ENCODE results near the gene MAGOH.
A peak's percentile ranks its signal among the peaks of the same experiment; 100 is the strongest.

Gene MAGOH

DNA sequence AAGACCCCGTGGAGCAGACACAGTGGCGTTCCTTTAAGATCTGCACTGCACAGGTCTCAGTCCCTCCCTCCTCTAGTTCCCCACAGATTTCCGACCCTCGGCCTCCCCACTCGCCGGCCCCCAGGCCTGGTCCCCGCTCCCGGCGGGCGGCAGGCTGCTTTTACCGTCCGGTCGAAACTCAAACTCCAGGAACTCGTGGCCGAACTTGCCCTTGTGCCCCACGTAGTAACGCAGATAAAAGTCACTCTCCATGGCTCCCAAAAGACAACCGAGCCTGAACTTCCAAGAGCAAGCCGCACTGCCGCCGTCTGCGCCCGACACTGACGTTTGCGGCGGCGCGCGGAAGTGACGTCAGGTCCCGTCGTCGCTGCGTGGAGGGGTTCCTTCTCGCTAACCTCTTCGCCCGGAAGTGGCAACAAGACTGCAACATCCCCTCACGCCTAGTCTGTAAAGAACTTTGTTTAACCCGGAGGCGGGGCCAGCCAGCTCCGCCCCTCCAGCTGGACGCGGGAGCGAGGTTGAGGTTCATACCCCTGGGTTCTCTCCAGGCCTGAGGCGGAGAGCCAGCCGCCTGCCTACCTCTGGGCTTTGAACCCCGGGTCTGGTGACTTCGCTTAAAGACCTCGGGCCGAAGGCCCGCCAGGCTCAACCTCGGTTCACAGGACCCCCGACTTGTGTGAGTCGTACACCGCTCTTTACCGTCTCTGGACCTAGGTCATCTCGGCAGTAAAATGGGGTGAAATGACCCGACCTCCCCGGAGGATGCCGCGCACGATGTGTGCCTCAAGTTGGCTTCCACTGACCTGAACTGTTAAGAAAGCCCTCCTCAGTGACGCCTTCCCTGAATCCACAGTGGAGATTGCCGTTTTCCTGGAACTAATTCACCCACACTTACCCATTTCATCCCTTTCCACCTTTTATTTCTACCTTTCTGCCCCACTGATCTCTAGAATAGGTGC is at the start of gene MAGOH:
TSS of gene MAGOH (minus strand) at position 322 of the 959 bp plus-strand sequence. CDS start at position 252, 70 bp downstream.
- peaks cover 26% of the 10 kb centered on the region for H3K36me3 ChIP-seq (ENCODE audit: low read depth)
- H3K4me3 ChIP-seq (ENCODE audit: severe bottlenecking) = peak within 1 kb of the TSS; percentile 75
- no peaks in the 10 kb centered on the region for H3K27me3 ChIP-seq (ENCODE audit: insufficient read depth, poor library complexity, severe bottlenecking)
- H3K4me1 ChIP-seq (ENCODE audit: insufficient read depth, poor library complexity, severe bottlenecking) = peaks cover 4% of the 10 kb centered on the region
- DNase-seq (ENCODE audit: low spot score) (peak; percentile 93), ATAC-seq (ENCODE audit: low read depth) (peak; percentile 93)
- no peaks in the 10 kb centered on the region for H3K9me3 ChIP-seq (ENCODE audit: severe bottlenecking)
- TF ChIP-seq CTCF (IDR thresholded peaks at IDR 0.05; ENCODE audit: poor library complexity, severe bottlenecking) = no peak
- H3K27ac ChIP-seq (ENCODE audit: poor library complexity, severe bottlenecking) = peak within 1 kb of the TSS; percentile 22

- Histone ChIP-seq H3K27ac (ENCODE audit: poor library complexity, severe bottlenecking) (no peak overlapping the region), H3K36me3 (ENCODE audit: low read depth) (peaks cover 48% of the 10 kb centered on the region), H3K9me3 (ENCODE audit: severe bottlenecking) (no peaks in the 10 kb centered on the region), H3K4me3 (ENCODE audit: severe bottlenecking) (no peak overlapping the region), H3K27me3 (ENCODE audit: insufficient read depth, poor library complexity, severe bottlenecking) (no peaks in the 10 kb centered on the region), H3K4me1 (ENCODE audit: insufficient read depth, poor library complexity, severe bottlenecking) (no peaks in the 10 kb centered on the region)
- DNase-seq (ENCODE audit: low spot score) (no peak), ATAC-seq (ENCODE audit: low read depth) (no peak)
- TF ChIP-seq CTCF (IDR thresholded peaks at IDR 0.05; ENCODE audit: poor library complexity, severe bottlenecking) = no peak
These were observed 48.6 kb upstream of the MAGOH start for GRCh38 chr1:53286955-53287354.

DNA sequence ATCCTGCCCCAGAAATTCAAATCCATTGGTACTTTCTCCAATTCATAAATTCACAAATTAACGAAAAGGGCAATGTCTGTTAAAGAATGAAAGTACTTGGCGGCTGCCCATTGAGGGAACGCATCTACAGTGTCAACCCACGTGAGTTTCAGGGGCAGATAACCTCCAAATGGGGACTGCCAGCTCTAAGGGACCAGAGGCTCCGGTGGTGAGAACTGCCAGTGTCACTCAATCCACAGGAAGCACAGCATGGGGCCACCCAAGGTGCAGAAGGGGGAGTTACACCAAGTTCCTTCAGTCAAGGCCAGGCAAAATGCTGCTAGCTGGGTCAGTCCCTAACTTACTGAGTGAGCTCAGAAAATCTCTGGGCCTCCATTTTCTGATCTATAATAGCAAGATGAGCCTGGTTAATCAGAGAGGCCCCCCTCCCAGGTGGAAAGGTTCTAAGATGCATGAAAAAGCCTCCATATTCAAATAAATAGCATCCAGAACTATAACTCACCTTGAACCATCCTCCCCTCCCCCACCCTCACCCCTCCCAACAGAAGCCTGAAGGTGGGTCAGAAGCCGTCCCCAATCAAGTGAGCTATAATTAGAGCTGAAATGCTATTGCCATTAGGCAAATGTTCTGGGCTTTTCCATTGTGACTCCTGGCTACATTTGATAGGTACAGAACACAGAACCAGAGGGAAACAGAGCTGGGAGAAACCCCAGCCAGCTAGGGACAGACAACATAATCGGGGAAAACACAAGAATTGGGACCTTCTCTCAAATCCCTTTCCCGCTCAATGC is 47.8 kb upstream of the MAGOH start:
- ATAC-seq (ENCODE audit: low read depth) = no peak

DNA sequence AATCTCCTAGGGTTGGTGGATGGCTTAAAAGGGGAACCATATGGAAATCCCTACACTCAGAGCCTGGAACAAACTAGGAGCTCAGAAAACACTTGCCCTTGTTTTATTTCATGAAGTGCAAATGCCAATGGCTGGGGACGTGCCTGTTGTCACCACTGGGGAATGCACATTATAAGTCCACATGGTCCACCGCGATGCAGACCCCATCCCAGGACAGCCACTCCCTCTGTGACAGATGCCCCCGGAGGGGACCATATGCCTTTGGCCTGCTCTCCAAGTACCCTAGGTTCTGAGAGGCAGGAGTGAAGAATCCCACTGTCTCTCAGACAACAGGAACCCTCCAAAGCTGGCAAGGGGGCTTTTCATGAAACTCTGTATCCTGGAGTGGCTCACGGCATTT is 47.2 kb upstream of the MAGOH start:
- H3K36me3 ChIP-seq (ENCODE audit: low read depth) = peaks cover 49% of the 10 kb centered on the region
- TF ChIP-seq CTCF (IDR thresholded peaks at IDR 0.05; ENCODE audit: poor library complexity, severe bottlenecking) = no peak
- no peaks in the 10 kb centered on the region for H3K27me3 ChIP-seq (ENCODE audit: insufficient read depth, poor library complexity, severe bottlenecking)

More for the DNA sequence above, 47.8 kb upstream of the MAGOH start:
- no peak for DNase-seq (ENCODE audit: low spot score)
- Histone ChIP-seq H3K27me3 (ENCODE audit: insufficient read depth, poor library complexity, severe bottlenecking) (no peaks in the 10 kb centered on the region), H3K27ac (ENCODE audit: poor library complexity, severe bottlenecking) (no peak overlapping the region), H3K4me3 (ENCODE audit: severe bottlenecking) (no peak overlapping the region), H3K36me3 (ENCODE audit: low read depth) (peaks cover 49% of the 10 kb centered on the region), H3K4me1 (ENCODE audit: insufficient read depth, poor library complexity, severe bottlenecking) (no peaks in the 10 kb centered on the region), H3K9me3 (ENCODE audit: severe bottlenecking) (no peaks in the 10 kb centered on the region)
- TF ChIP-seq CTCF (IDR thresholded peaks at IDR 0.05; ENCODE audit: poor library complexity, severe bottlenecking) = no peak

More for the DNA sequence above, 47.2 kb upstream of the MAGOH start:
- Histone ChIP-seq H3K9me3 (ENCODE audit: severe bottlenecking) (no peaks in the 10 kb centered on the region), H3K4me3 (ENCODE audit: severe bottlenecking) (no peak overlapping the region), H3K27ac (ENCODE audit: poor library complexity, severe bottlenecking) (no peak overlapping the region), H3K4me1 (ENCODE audit: insufficient read depth, poor library complexity, severe bottlenecking) (no peaks in the 10 kb centered on the region)
- DNase-seq (ENCODE audit: low spot score) (no peak), ATAC-seq (ENCODE audit: low read depth) (no peak)
